GM19395 (cell line): ENCODE results near the gene ZNF202.

Source experiments
- ATAC-seq: cut with Tn5 transposase; IDR thresholded peaks from one replicate; pipeline ENCODE4 v1.9.1; 2021; ENCODE audit warnings: mild to moderate bottlenecking, moderate library complexity; ENCODE audit not compliant: unreplicated experiment

Gene ZNF202

DNA sequence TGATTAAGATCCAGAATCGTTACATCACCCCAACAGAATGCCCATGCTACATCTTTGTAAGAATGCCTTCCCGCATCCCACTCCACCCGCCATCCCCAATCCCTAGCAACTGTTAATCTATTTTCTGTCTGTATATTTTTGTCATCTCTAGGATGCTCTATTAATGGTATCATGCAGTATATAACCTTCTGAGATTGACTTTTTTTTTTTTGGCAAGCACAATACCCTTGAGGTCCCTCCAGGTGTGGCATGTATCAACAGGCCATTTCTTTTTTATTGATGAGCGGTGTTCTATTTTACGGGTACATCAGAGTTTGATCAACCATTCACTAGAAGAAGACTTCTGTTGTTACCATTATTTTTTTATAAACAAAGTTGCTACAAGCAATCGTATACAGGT, 56.9 kb downstream of the ZNF202 start:
- ATAC-seq: no peak

GRCh38 chr11:123683428-123684170, 57.9 kb downstream of the ZNF202 start:
- ATAC-seq: no peak

DNA sequence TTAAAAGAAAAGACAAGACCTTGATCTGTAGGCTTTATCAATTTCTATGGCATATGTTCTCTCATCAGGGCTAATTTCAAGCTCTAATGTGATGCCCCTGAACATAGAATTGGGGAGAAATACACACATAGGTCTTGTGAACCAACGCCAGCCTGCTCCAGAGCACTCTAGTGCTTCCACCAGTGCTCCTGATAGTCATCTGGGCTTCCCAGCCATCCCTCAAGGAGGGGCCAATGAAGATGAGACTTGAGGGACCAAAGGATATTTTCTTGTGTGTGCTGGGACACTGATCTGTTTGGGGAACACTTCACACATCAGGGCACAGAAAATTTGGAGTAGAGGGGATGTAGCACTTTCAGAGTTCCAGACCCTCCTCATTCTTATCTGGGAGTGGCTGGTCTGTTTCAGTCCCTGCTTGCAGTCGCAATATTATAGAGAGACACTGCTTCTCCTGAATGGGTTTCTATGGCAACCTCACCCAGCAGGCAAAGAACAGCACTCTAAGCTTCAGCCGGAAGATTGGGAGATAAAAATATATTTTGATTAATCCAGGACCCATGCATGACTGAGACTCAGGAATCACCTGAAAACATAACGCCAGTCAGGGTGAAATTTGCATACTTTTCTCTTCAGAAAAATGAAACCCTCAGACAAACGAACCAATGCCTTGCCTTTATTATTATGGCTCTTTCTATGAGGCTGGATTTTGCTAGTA, 58.6 kb downstream of the ZNF202 start:
- no peak for ATAC-seq

- ATAC-seq: no peak
Measured at GRCh38 chr11:123681030-123681429, 60.4 kb downstream of the ZNF202 start.

DNA sequence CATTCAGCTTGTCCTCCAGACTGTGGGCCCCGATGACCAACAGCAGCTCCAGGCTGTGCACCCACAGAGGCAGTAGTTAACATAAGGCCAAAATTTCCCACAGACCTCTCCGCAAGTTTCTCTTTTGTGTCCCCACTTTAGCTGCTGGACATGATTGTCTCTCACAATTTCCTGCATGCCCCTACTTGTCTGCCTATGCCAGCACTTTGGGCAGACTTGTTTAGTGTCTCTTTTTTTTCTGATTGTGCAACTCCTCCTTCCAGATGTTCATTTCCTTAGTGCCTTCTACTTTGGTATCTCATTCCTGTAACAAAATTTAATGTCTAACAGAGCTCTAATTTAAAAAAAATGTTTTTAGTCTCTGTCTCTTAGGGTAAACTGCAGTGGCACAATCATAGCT, 63.2 kb downstream of the ZNF202 start:
- ATAC-seq: no peak

GRCh38 chr11:123677510-123677909, 64.0 kb downstream of the ZNF202 start:
- no peak for ATAC-seq

DNA sequence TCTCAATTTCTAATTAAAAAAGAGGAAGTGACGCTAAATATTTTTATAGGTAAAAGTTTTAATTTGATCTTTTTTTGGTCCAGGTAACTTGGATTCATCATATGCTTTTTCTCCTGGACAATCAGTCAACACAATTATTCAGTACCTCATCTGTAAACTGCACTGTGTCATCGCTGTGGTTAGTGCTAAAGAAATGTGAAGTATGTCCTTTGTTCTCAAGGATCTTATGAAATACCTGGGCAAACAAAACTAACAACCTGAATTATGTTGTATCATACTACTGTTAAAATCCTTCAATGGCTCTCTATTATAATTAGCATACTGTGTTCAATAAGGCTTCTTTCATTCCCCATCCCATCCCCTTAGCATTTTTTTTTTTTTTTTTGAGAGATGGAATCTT, 67.2 kb downstream of the ZNF202 start:
- ATAC-seq: no peak
